Measurements from ENCODE around the gene CERS6.

CERS6 gene

GRCh38 chr2:168522446-168522845 lies 66.4 kb downstream of the CERS6 start:
- no peak for DNase-seq (ENCODE audit: extremely low spot score)
- CTCF ChIA-PET, result no interaction called here
- TF ChIP-seq HDGF (IDR thresholded peaks at IDR 0.05; ENCODE audit: borderline replicate concordance) (no peak), NFRKB (IDR thresholded peaks at IDR 0.05) (no peak), ARNT (IDR thresholded peaks at IDR 0.05) (no peak), LEF1 (IDR thresholded peaks at IDR 0.05; ENCODE audit: borderline replicate concordance) (no peak), PKNOX1 (IDR thresholded peaks at IDR 0.05) (no peak), ELF4 (IDR thresholded peaks at IDR 0.05) (no peak), TARDBP (IDR thresholded peaks at IDR 0.05) (no peak), BHLHE40 (IDR thresholded peaks at IDR 0.05; ENCODE audit: borderline replicate concordance) (no peak), ZNF384 (IDR thresholded peaks at IDR 0.05) (no peak), SUZ12 (IDR thresholded peaks at IDR 0.05) (no peak), CTBP1 (IDR thresholded peaks at IDR 0.05; ENCODE audit: borderline replicate concordance) (no peak), FOXK2 (IDR thresholded peaks at IDR 0.05) (no peak), L3MBTL2 (conservative IDR thresholded peaks at IDR 0.05) (no peak), FOXA1 (IDR thresholded peaks at IDR 0.05) (no peak), FOXM1 (IDR thresholded peaks at IDR 0.05; ENCODE audit: borderline replicate concordance) (no peak), SP1 (IDR thresholded peaks at IDR 0.05) (no peak)
- POLR2A ChIA-PET, result no interaction called here

- CTCF ChIA-PET, result interaction anchor here (0.6 kb wide), 1 partner anchor 340 kb away, joined by 3 read pairs; no protein-coding TSS in a partner anchor
- TF ChIP-seq PKNOX1 (IDR thresholded peaks at IDR 0.05), result no peak
- no peak for TF ChIP-seq ELF4 (IDR thresholded peaks at IDR 0.05)
- TF ChIP-seq BHLHE40 (IDR thresholded peaks at IDR 0.05; ENCODE audit: borderline replicate concordance), result no peak
- no peak for TF ChIP-seq ARNT (IDR thresholded peaks at IDR 0.05)
- TF ChIP-seq L3MBTL2 (conservative IDR thresholded peaks at IDR 0.05), result no peak
- no peak for TF ChIP-seq FOXM1 (IDR thresholded peaks at IDR 0.05; ENCODE audit: borderline replicate concordance)
- TF ChIP-seq CTBP1 (IDR thresholded peaks at IDR 0.05; ENCODE audit: borderline replicate concordance), result no peak
- TF ChIP-seq HDGF (IDR thresholded peaks at IDR 0.05; ENCODE audit: borderline replicate concordance), result no peak
- TF ChIP-seq TARDBP (IDR thresholded peaks at IDR 0.05), result no peak
- no peak for TF ChIP-seq SUZ12 (IDR thresholded peaks at IDR 0.05)
- no peak for TF ChIP-seq NFRKB (IDR thresholded peaks at IDR 0.05)
- no peak for TF ChIP-seq ZNF384 (IDR thresholded peaks at IDR 0.05)
- no peak for TF ChIP-seq FOXA1 (IDR thresholded peaks at IDR 0.05)
- POLR2A ChIA-PET, result no interaction called here
- no peak for DNase-seq (ENCODE audit: extremely low spot score)
Observed at GRCh38 chr2:168524005-168524404, 67.9 kb downstream of the CERS6 start.

GRCh38 chr2:168525020-168525419 lies 68.9 kb downstream of the CERS6 start:
- TF ChIP-seq FOXK2 (IDR thresholded peaks at IDR 0.05) (no peak), FOXA1 (IDR thresholded peaks at IDR 0.05) (no peak), SP1 (IDR thresholded peaks at IDR 0.05) (no peak), SUZ12 (IDR thresholded peaks at IDR 0.05) (no peak), ARNT (IDR thresholded peaks at IDR 0.05) (no peak), ELF4 (IDR thresholded peaks at IDR 0.05) (no peak), BHLHE40 (IDR thresholded peaks at IDR 0.05; ENCODE audit: borderline replicate concordance) (no peak), LEF1 (IDR thresholded peaks at IDR 0.05; ENCODE audit: borderline replicate concordance) (no peak), CTBP1 (IDR thresholded peaks at IDR 0.05; ENCODE audit: borderline replicate concordance) (no peak), FOXM1 (IDR thresholded peaks at IDR 0.05; ENCODE audit: borderline replicate concordance) (no peak)
- CTCF ChIA-PET, result no interaction called here
- POLR2A ChIA-PET, result no interaction called here
- DNase-seq (ENCODE audit: extremely low spot score), result no peak

- TF ChIP-seq SUZ12 (IDR thresholded peaks at IDR 0.05) (no peak), FOXK2 (IDR thresholded peaks at IDR 0.05) (no peak), BHLHE40 (IDR thresholded peaks at IDR 0.05; ENCODE audit: borderline replicate concordance) (no peak), ZNF384 (IDR thresholded peaks at IDR 0.05) (no peak)
- ChIA-PET CTCF (interaction anchor here (0.7 kb wide), 1 partner anchor 114 kb away, joined by 5 read pairs; no protein-coding TSS in a partner anchor), POLR2A (no interaction called here)
- no peak for DNase-seq (ENCODE audit: extremely low spot score)
Observed at GRCh38 chr2:168525716-168526446, 69.8 kb downstream of the CERS6 start.

- POLR2A ChIA-PET, result no interaction called here
- CTCF ChIA-PET, result no interaction called here
- TF ChIP-seq FOXM1 (IDR thresholded peaks at IDR 0.05; ENCODE audit: borderline replicate concordance), result no peak
- no peak for TF ChIP-seq ZNF384 (IDR thresholded peaks at IDR 0.05)
- no peak for TF ChIP-seq L3MBTL2 (conservative IDR thresholded peaks at IDR 0.05)
- DNase-seq (ENCODE audit: extremely low spot score), result no peak
Observed at GRCh38 chr2:168526641-168527040, 70.6 kb downstream of the CERS6 start.

GRCh38 chr2:168528016-168528415 lies 71.9 kb downstream of the CERS6 start:
- CTCF ChIA-PET, result no interaction called here
- no peak for TF ChIP-seq TARDBP (IDR thresholded peaks at IDR 0.05)

GRCh38 chr2:168528469-168528868 lies 72.4 kb downstream of the CERS6 start:
- ChIA-PET POLR2A (no interaction called here), CTCF (no interaction called here)
- no peak for DNase-seq (ENCODE audit: extremely low spot score)
- TF ChIP-seq ELF4 (IDR thresholded peaks at IDR 0.05), result no peak
- no peak for TF ChIP-seq ZNF384 (IDR thresholded peaks at IDR 0.05)
- TF ChIP-seq BHLHE40 (IDR thresholded peaks at IDR 0.05; ENCODE audit: borderline replicate concordance), result no peak
- no peak for TF ChIP-seq FOXA1 (IDR thresholded peaks at IDR 0.05)
- TF ChIP-seq NFRKB (IDR thresholded peaks at IDR 0.05), result no peak
- no peak for TF ChIP-seq FOXM1 (IDR thresholded peaks at IDR 0.05; ENCODE audit: borderline replicate concordance)
- TF ChIP-seq PKNOX1 (IDR thresholded peaks at IDR 0.05), result no peak
- no peak for TF ChIP-seq CTBP1 (IDR thresholded peaks at IDR 0.05; ENCODE audit: borderline replicate concordance)
- TF ChIP-seq L3MBTL2 (conservative IDR thresholded peaks at IDR 0.05), result no peak
- TF ChIP-seq LEF1 (IDR thresholded peaks at IDR 0.05; ENCODE audit: borderline replicate concordance), result no peak
- no peak for TF ChIP-seq HDGF (IDR thresholded peaks at IDR 0.05; ENCODE audit: borderline replicate concordance)
- no peak for TF ChIP-seq FOXK2 (IDR thresholded peaks at IDR 0.05)
- no peak for TF ChIP-seq SP1 (IDR thresholded peaks at IDR 0.05)
- no peak for TF ChIP-seq SUZ12 (IDR thresholded peaks at IDR 0.05)
- no peak for TF ChIP-seq TARDBP (IDR thresholded peaks at IDR 0.05)
- no peak for TF ChIP-seq ARNT (IDR thresholded peaks at IDR 0.05)

More at GRCh38 chr2:168528016-168528415, 71.9 kb downstream of the CERS6 start:
- DNase-seq (ENCODE audit: extremely low spot score), result no peak
- POLR2A ChIA-PET, result no interaction called here

All from HEK293T (cell line).